Stimulated activated CD8-positive, alpha-beta memory T cell treated with anti-CD3 and anti-CD28 coated beads, Interleukin-7, amount 100 ng/mL, for 48 hours (primary cell): Measurements from ENCODE around the gene KIAA0040.

Experiments
- DNase-seq, 2 donors: peaks; one replicate each; pipeline ENCODE4 v3.0.0-alpha.2; 2020; ENCODE audit warnings: low read depth in 1 of 2; ENCODE audit errors: extremely low read depth in 1 of 2

The KIAA0040 gene

DNA sequence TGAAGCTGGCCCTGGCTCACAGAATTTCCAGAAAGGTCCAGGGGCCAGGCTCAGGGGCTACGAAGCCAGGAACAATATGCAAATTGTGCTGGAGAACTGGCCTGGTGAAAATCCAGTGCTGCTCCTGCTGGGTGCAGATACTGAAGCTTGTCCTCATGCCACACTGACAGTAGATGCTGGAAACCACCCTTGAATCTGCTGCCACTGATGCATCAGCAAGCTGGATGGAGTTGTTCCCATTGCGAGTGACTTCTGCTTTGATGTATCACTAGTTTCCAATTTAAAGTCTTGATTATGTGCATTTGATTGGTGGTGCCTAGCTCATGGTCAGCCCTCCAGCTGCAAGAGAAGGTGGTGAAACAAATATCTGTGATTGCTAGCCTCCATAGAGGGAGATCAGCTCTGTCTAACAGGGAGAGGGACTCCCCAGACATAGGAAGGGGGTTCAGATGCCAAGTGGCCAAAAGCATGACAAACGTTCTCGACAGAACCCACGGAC is 11.0 kb upstream of the KIAA0040 start:
- DNase-seq = no peak

DNA sequence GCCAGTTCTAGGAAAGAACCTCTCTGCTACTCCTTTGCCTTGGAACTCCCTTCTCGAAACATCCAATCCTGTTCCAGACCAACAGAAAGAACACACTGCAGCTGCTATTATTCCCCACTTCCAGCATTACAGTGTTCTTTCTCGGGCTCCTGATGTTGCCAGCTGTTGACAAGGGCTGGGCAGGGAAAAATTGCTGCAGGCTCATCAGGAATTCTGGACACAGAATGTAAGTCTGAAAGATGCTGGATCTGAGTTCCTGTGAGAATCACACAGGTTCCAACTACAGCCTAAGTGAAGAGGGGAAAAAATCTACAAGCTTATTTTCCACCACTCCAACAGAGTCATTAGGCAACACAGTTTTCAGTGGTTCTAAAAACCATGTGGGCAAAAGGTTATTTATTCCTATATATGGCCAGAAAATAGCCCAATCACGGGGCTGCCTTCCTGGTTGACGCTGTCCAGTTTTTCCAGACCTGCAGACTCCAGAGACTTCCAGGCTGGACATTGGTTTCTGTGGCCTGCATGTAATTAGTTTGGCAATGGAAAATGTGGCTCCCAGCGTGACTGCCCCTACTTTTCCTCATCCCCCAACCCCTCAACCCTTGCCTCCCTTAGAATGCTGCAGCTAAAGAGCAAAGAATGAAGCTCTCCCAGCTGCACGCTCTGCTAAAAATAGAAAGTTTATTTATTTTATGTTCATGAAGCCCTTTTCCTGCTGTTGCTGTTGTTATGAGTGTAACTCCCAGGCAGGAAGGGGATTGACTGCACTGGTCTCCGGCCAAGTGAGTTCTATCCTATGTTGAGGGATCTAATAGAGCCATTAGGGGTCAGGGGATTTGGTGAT is 8.3 kb upstream of the KIAA0040 start:
- no peak for DNase-seq

- DNase-seq = no peak
These were observed 5.8 kb upstream of the KIAA0040 start for GRCh38 chr1:175198332-175198731.

- DNase-seq = no peak
These were observed 5.0 kb upstream of the KIAA0040 start for GRCh38 chr1:175197531-175197930.

DNA sequence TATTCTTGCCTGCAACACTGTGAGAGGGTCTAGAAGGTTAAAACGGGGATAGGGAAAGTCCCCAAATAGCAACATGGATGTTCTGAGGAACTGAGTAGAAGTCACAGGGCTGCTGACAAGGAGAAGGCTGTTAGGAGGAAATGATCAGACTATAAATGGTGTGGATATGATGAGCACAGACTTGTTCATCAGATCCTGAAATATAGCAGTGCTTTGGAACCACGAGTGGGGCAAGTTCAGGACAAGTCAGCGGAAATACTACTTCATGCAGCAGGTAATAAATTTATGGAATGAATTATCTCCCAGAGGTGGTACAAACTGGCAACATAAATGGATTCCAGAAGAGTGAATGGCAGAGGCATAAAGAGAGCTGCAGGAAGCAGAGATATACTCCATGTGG is 3.2 kb upstream of the KIAA0040 start:
- DNase-seq = no peak

GRCh38 chr1:175195281-175195680 is 2.7 kb upstream of the KIAA0040 start:
- no peak for DNase-seq

GRCh38 chr1:175193527-175193910 is 943 bp upstream of the KIAA0040 start:
- no peak for DNase-seq

GRCh38 chr1:175192111-175192629 is 406 bp downstream of the KIAA0040 start:
- peak in 1 of 2 donors; percentile 18 for DNase-seq

- DNase-seq = no peak
These were observed 917 bp downstream of the KIAA0040 start for GRCh38 chr1:175191659-175192058.

DNA sequence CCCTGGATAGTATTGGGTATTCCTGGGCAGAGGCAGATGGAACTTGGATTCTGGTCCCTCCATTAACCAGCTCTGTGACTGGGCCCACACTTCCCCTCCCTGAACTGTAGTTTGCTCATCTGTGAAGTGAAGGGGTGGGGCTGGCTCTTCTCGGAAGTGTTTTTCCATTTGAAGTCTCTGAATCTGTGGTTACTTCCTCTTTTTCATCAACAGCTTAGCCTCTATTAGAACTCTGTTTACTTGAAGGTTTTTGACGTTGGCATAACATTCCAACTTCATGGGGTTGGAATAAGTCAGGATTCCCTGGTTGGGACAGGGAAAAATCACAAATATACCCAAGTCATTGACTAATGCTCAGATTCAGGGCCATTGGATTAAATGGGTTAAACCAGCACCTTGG is 3.6 kb downstream of the KIAA0040 start:
- peak in 1 of 2 donors; percentile 52 for DNase-seq

GRCh38 chr1:175186433-175187160 is 6.0 kb downstream of the KIAA0040 start:
- DNase-seq = no peak

DNA sequence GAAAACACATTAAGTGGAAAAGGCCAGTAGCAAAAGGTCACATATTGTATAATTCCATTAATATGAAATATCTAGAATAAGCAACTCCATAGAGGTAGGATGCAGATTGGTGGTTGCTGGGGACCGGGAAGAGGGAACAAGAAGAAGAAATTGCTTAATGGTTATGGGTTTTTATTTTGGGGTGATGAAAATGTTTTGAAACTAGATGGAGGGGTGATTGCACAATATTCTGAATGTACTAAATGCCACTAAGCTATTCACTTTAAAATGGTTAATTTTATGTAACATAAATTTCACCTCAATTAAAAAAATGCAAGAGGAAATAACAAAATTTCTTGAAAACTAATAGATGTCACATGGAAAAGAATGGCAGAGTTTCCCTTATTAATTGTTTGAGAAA is 6.7 kb downstream of the KIAA0040 start:
- DNase-seq = no peak

DNA sequence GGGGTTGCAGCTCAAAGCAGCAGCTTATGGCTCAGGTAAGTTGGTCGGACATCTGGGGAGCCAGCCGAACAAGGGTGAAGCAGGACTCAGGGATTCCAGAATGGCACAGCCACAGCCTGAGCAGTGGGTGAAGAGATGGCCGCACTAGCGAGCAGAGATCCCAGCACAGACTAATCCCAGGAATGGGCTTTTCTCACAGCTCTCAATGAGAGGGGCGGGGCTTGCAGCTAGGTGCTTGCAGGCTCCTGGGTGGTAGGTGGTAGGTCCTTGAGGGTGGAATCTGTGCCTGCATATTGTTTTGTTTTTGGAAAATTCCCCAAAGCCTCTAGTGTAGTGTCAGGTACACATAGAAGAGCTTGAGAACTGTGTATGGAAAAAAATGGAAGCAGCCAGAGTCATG is 9.0 kb downstream of the KIAA0040 start:
- DNase-seq = no peak

- no peak for DNase-seq
These were observed 10.3 kb downstream of the KIAA0040 start for GRCh38 chr1:175182201-175182746.

- DNase-seq = no peak
These were observed 12.6 kb downstream of the KIAA0040 start for GRCh38 chr1:175179837-175180590.

GRCh38 chr1:175178456-175178855 is 14.1 kb downstream of the KIAA0040 start:
- no peak for DNase-seq

DNA sequence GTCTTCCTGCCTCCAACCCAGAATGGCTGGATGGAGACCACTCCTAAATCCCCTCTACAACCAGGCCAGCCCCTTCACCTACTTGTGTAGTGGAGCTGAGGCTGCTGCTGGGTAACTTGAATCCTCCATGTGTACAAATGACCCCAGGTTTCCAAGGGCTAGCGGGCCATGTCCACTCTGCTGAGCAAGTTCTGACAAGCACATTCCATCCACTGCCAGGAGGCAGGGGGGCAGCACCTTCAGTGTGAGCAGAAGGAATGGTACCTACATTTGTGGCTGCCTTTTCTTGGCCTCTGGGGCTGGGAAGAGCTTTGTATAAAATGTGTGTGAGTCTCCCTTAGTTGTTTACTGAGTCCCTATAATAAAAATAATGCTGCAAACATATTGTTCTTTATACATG is 14.5 kb downstream of the KIAA0040 start:
- DNase-seq = no peak

DNA sequence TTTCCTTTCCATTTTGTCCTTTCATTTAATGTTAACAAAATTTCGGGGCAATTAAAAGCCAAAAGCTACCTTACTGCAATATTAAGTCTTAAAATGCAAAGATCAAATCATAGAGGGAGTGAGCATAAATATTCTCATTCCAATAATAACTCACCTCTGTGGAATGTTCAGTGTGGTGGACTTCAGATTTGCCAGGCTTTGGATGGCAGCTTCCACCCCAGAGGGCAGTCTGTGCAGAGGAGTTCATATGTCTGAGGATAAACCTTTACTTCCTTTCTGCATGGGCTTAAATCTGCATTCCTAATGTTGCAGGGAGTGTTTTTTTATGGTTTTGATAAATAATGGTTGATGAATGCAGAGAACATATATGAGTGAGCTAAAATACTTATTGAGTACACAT is 16.3 kb downstream of the KIAA0040 start:
- no peak for DNase-seq

DNA sequence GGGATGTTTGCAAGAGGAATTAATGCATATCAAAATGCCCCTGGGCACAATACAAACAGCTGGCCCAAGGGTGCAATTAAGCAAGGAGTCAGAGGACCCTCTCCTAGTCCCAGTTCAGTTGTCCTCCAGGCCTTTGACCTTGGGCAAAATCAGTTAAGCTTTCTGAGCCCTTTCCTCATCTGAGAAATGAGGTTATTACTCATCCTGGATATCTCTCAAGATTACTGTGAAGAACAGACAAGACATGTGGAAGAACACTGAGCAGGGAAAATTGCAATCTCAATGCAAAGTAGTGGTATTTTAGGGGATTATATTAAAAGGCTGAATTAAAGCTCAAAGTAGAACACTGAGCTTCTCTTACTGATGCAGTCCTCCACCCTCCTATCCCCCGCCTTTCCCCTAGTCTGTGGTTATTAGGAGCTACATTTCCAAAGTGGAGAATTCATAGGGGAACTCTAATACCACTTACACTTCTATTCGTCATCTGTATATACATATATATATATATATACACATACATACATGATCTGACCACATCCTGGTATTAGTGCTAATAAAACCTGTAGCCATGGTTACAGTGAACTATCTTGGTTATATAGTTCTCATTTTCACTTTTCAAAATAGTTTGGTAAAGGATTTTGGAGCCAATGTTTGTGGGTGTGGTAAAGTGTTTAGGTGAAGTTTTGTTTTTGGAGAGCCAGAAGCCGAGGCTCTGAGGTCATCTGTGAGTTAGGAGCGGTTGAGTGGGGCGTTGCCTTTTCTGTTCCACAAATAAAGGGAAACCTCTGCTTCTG is 18.1 kb downstream of the KIAA0040 start:
- DNase-seq = no peak

- DNase-seq = no peak
These were observed 19.0 kb downstream of the KIAA0040 start for GRCh38 chr1:175173531-175173930.
